Keratinocyte (primary cell): ENCODE results near the gene CACFD1.

Experiments used
- CTCF ChIP-seq, 3 experiments: IDR thresholded peaks in 1 of 3; conservative IDR thresholded peaks in 1 of 3; optimal IDR thresholded peaks in 1 of 3; 2 replicates in 2 of 3; 3 replicates in 1 of 3; pipeline versions ENCODE3 to v1.5.1; 2011; ENCODE audit warnings: low read length in 3 of 3, mild to moderate bottlenecking in 3 of 3, moderate library complexity in 2 of 3, control low read depth in 1 of 3, inconsistent platforms in 1 of 3; ENCODE audit not compliant: insufficient read depth in 2 of 3; ENCODE audit errors: extremely low read depth in 1 of 3
- EZH2 ChIP-seq: IDR thresholded peaks from one replicate; pipeline ENCODE4 v1.6.1; 2012; ENCODE audit warnings: inconsistent platforms, mild to moderate bottlenecking, low read length, moderate library complexity

GRCh38 chr9:133452562-133452961 lies 7.2 kb upstream of the CACFD1 start:
- TF ChIP-seq CTCF (optimal IDR thresholded peaks at IDR 0.05 in 1 of 3, IDR thresholded peaks at IDR 0.05 in 1 of 3, conservative IDR thresholded peaks at IDR 0.05 in 1 of 3; ENCODE audit: extremely low read depth in 1 of 3, insufficient read depth in 2 of 3, low read length in 3 of 3), result no peak
- TF ChIP-seq EZH2, result no peak
